ENCODE results near the gene EMD. TPM values are rescaled to one million over a fixed set of nuclear protein-coding genes. Genes with fewer than 3 reads are reported as not detected.

EMD gene
- total RNA-seq, 1 donor from 2014 or later = 18.3 TPM

DNA sequence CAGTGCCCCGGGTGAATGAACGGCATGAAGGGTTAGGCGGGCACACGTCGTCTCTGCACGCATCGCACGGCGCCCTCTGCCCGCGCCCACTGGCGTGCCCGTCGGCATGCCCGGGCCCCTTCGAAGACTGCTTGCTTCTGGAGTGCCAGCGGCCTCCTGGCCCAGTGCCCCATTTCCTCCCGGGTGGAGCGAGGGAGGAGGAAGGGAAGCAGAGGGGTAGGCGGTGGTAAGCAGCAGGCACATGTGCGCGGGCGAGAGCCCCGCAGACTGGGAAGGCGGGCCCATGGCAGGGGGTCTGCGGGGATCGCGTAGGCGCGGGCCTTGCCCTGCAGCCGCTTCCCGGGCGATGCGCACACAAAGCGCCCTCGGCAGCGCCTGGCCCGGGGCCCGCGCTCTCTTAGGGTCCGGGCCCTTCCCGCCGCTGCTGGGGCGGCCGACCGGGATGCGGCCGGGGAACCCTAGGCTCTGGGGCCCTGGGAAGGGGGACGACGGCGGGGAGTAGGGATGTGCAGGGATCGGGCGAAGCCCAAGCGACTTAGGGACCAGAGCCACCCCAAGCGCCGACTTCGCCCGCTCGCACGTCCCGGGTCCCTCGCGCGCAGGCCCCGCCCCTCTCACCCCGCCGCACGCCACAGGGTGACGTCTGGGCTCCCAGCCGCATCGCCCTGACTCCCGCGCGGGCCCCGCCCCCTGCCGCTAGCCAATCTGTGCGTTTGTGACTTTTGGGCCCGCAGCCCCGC, 866 bp upstream of the EMD start:
- Mint-ChIP-seq H3K27me3 (ENCODE audit: insufficient read depth, low read depth) (peaks cover 3% of the 10 kb centered on the region), H3K9me3 (peaks cover 14% of the 10 kb centered on the region), H3K4me1 (peaks cover 17% of the 10 kb centered on the region), H3K27ac (no peak overlapping the region), H3K36me3 (peaks cover 2% of the 10 kb centered on the region), H3K4me3 (peak overlapping the region; percentile 89)
- Histone ChIP-seq H3K4me1 (peaks cover 4% of the 10 kb centered on the region), H3F3A (ENCODE audit: low read depth) (peaks cover 26% of the 10 kb centered on the region), H3K79me2 (ENCODE audit: low read depth) (peaks cover 18% of the 10 kb centered on the region), H3K27ac (peak overlapping the region; percentile 97), H4K20me1 (ENCODE audit: low read depth) (peaks cover 16% of the 10 kb centered on the region), H3K4me2 (peak overlapping the region; percentile 80), H3K36me3 (no peaks in the 10 kb centered on the region), H3K9me3 (ENCODE audit: low read depth) (no peaks in the 10 kb centered on the region), H3K4me3 (peak overlapping the region; percentile 50), H3K27me3 (peaks cover 11% of the 10 kb centered on the region), H3K9ac (peak overlapping the region; percentile 71), H2AFZ (replicated peaks) (no peak overlapping the region)
- no peak for DNase-seq (ENCODE audit: low spot score)
- TF ChIP-seq CTCF (IDR thresholded peaks at IDR 0.05) (no peak), EZH2phosphoT487 (IDR thresholded peaks at IDR 0.05) (no peak), EZH2 (IDR thresholded peaks at IDR 0.05) (no peak)

DNA sequence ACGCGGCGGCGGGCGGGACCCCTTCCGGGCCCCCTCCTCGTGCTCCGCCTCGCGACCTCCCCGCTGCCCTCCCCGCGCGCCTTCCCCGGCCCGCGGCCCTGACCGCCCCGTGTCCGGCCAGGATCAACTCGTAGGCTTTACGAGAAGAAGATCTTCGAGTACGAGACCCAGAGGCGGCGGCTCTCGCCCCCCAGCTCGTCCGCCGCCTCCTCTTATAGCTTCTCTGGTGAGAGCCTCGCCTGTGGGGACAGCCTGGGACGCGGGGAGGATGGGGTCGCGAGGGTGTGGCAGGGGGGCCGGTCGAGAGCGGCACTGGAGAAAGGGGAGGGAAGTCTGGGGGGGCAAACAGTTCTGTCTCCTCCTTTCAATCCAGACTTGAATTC, 465 bp downstream of the EMD start:
- peaks cover 14% of the 10 kb centered on the region for H3K4me1 Mint-ChIP-seq

GRCh38 chrX:154380153-154380552, 1.1 kb downstream of the EMD start:
- Histone ChIP-seq H4K20me1 (ENCODE audit: low read depth) (peaks cover 14% of the 10 kb centered on the region), H3K4me2 (peak overlapping the region; percentile 77), H3F3A (ENCODE audit: low read depth) (peaks cover 20% of the 10 kb centered on the region), H3K9me3 (ENCODE audit: low read depth) (no peaks in the 10 kb centered on the region), H3K9ac (peak overlapping the region; percentile 98), H3K27ac (no peak overlapping the region), H3K79me2 (ENCODE audit: low read depth) (peaks cover 18% of the 10 kb centered on the region), H2AFZ (replicated peaks) (no peak overlapping the region), H3K27me3 (peaks cover 4% of the 10 kb centered on the region), H3K4me3 (peak overlapping the region; percentile 76), H3K36me3 (no peaks in the 10 kb centered on the region), H3K4me1 (peaks cover 4% of the 10 kb centered on the region)
- peaks cover 3% of the 10 kb centered on the region for H3K27me3 Mint-ChIP-seq (ENCODE audit: insufficient read depth, low read depth)
- peak overlapping the region; percentile 89 for H3K4me3 Mint-ChIP-seq
- peaks cover 14% of the 10 kb centered on the region for H3K4me1 Mint-ChIP-seq
- peaks cover 2% of the 10 kb centered on the region for H3K36me3 Mint-ChIP-seq
- no peak overlapping the region for H3K27ac Mint-ChIP-seq
- no peak for TF ChIP-seq CTCF (IDR thresholded peaks at IDR 0.05)
- no peak for TF ChIP-seq EZH2phosphoT487 (IDR thresholded peaks at IDR 0.05)
- no peak for DNase-seq (ENCODE audit: low spot score)
- peaks cover 17% of the 10 kb centered on the region for H3K9me3 Mint-ChIP-seq

More for the DNA sequence above, 465 bp downstream of the EMD start:
- Histone ChIP-seq H3K4me1 (peaks cover 4% of the 10 kb centered on the region), H2AFZ (replicated peaks) (no peak overlapping the region), H3K4me2 (peak overlapping the region; percentile 77), H3K9ac (peak overlapping the region; percentile 98), H3K27ac (peak overlapping the region; percentile 96), H3K79me2 (ENCODE audit: low read depth) (peaks cover 18% of the 10 kb centered on the region), H3K27me3 (peaks cover 10% of the 10 kb centered on the region), H3K9me3 (ENCODE audit: low read depth) (no peaks in the 10 kb centered on the region), H4K20me1 (ENCODE audit: low read depth) (peaks cover 14% of the 10 kb centered on the region), H3F3A (ENCODE audit: low read depth) (peaks cover 26% of the 10 kb centered on the region), H3K4me3 (peak overlapping the region; percentile 76), H3K36me3 (no peaks in the 10 kb centered on the region)
- Mint-ChIP-seq H3K36me3 (peaks cover 2% of the 10 kb centered on the region), H3K27me3 (ENCODE audit: insufficient read depth, low read depth) (peaks cover 3% of the 10 kb centered on the region), H3K4me3 (peak overlapping the region; percentile 89), H3K27ac (no peak overlapping the region), H3K9me3 (peaks cover 19% of the 10 kb centered on the region)
- no peak for DNase-seq (ENCODE audit: low spot score)
- TF ChIP-seq EZH2phosphoT487 (IDR thresholded peaks at IDR 0.05) = no peak
- no peak for TF ChIP-seq CTCF (IDR thresholded peaks at IDR 0.05)
- no peak for TF ChIP-seq EZH2 (IDR thresholded peaks at IDR 0.05)

Data from neural progenitor cell (in vitro differentiated cells).